ENCODE measurements around the gene SPAG5. TPM values are rescaled to one million over a fixed set of nuclear protein-coding genes. Genes with fewer than 3 reads are reported as not detected.

The SPAG5 gene
- total RNA-seq, 1 experiment from 2014 or later, result 86.6 TPM

DNA sequence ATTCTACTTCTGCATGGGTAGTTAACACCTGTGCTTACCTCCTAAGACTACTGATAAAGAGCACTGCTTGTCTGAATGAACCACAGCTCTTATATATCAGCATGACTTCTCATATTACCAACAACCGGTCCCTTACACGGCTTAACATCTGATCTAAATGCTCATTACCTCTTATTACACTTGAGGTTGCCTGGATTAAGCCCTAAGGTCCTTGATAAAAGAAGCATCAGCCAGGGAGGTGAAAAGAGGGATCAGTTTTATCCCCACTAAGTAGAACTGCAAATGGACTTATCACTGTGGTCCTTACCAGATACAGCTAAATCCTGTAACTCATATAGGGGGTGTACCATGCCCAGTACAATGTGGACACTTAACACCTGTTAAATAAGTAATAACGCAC lies 23.4 kb upstream of the SPAG5 start:
- no peak overlapping the region for H3K4me3 ChIP-seq (ENCODE audit: low read length)
- H3F3A ChIP-seq (ENCODE audit: low read length, unreplicated experiment), result no peaks in the 10 kb centered on the region
- no peaks in the 10 kb centered on the region for H3K4me1 ChIP-seq (ENCODE audit: insufficient read depth, low read length)
- DNase-seq (no peak), ATAC-seq (no peak)
- H3K9me3 ChIP-seq (ENCODE audit: low read length), result no peaks in the 10 kb centered on the region
- H3K36me3 ChIP-seq (ENCODE audit: low read depth, low read length), result peaks cover 40% of the 10 kb centered on the region
- ChIA-PET POLR2A (ENCODE audit: unreplicated experiment) (no interaction called here), CTCF (no interaction called here)
- H4K20me1 ChIP-seq (ENCODE audit: low read length), result no peaks in the 10 kb centered on the region
- TF ChIP-seq EZH2phosphoT487 (IDR thresholded peaks at IDR 0.05; ENCODE audit: borderline replicate concordance, low read length) (no peak), EZH2 (IDR thresholded peaks at IDR 0.05; ENCODE audit: low read length, unreplicated experiment) (no peak)
- TF ChIP-seq, protein P1, sequence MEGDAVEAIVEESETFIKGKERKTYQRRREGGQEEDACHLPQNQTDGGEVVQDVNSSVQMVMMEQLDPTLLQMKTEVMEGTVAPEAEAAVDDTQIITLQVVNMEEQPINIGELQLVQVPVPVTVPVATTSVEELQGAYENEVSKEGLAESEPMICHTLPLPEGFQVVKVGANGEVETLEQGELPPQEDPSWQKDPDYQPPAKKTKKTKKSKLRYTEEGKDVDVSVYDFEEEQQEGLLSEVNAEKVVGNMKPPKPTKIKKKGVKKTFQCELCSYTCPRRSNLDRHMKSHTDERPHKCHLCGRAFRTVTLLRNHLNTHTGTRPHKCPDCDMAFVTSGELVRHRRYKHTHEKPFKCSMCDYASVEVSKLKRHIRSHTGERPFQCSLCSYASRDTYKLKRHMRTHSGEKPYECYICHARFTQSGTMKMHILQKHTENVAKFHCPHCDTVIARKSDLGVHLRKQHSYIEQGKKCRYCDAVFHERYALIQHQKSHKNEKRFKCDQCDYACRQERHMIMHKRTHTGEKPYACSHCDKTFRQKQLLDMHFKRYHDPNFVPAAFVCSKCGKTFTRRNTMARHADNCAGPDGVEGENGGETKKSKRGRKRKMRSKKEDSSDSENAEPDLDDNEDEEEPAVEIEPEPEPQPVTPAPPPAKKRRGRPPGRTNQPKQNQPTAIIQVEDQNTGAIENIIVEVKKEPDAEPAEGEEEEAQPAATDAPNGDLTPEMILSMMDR (conservative IDR thresholded peaks at IDR 0.05; ENCODE audit: low read depth, low read length), result no peak
- no TSS peak for BruUV-seq (replicated peaks)
- H3K27me3 ChIP-seq (ENCODE audit: low read length), result no peaks in the 10 kb centered on the region
- no peaks in the 10 kb centered on the region for H3K9me2 ChIP-seq (replicated peaks; ENCODE audit: low read length)
- no peak overlapping the region for H2AFZ ChIP-seq (ENCODE audit: low read length)
- H3K9ac ChIP-seq (ENCODE audit: low read length), result no peak overlapping the region
- H3K27ac ChIP-seq (ENCODE audit: low read length), result no peak overlapping the region
- H3K4me2 ChIP-seq (ENCODE audit: low read length), result no peak overlapping the region
- H3K79me2 ChIP-seq (ENCODE audit: low read length), result no peaks in the 10 kb centered on the region
- intact Hi-C loops (cut with micrococcal nuclease), result no loop called here

DNA sequence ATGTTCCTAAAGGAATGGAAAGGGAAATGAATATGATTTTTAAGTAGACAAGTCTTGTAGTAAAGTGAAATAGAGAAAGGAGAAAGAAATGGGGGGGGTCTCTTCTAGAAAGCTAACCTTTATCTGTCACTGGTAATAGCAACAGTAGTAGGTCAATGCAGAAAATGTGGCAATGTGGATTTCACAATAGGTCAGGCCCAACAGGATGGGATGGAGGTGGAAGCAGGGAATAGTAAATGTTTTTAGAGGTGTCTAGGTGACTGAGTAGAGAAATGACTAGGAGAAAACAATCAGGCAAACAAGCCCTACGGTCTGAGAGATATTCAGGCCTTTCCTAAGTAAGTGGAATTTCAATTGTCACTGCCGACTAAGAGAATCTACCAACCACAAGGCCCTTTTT lies 21.2 kb upstream of the SPAG5 start:
- Histone ChIP-seq H2AFZ (ENCODE audit: low read length) (no peak overlapping the region), H3K79me2 (ENCODE audit: low read length) (no peaks in the 10 kb centered on the region), H3K4me3 (ENCODE audit: low read length) (no peak overlapping the region), H3K4me2 (ENCODE audit: low read length) (no peak overlapping the region), H3K27ac (ENCODE audit: low read length) (no peak overlapping the region), H3F3A (ENCODE audit: low read length, unreplicated experiment) (no peaks in the 10 kb centered on the region), H3K36me3 (ENCODE audit: low read depth, low read length) (peaks cover 54% of the 10 kb centered on the region), H3K9me2 (replicated peaks; ENCODE audit: low read length) (no peaks in the 10 kb centered on the region), H3K9me3 (ENCODE audit: low read length) (no peaks in the 10 kb centered on the region), H3K9ac (ENCODE audit: low read length) (no peak overlapping the region), H3K27me3 (ENCODE audit: low read length) (no peaks in the 10 kb centered on the region), H3K4me1 (ENCODE audit: insufficient read depth, low read length) (no peaks in the 10 kb centered on the region), H4K20me1 (ENCODE audit: low read length) (no peaks in the 10 kb centered on the region)
- BruUV-seq (replicated peaks), result no TSS peak
- CTCF ChIA-PET, result no interaction called here
- no peak for TF ChIP-seq EZH2phosphoT487 (IDR thresholded peaks at IDR 0.05; ENCODE audit: borderline replicate concordance, low read length)
- TF ChIP-seq, protein P1 (conservative IDR thresholded peaks at IDR 0.05; ENCODE audit: low read depth, low read length), result no peak
- no peak for TF ChIP-seq EZH2 (IDR thresholded peaks at IDR 0.05; ENCODE audit: low read length, unreplicated experiment)
- intact Hi-C loops (cut with micrococcal nuclease), result no loop called here
- ATAC-seq (no peak), DNase-seq (no peak)
- POLR2A ChIA-PET (ENCODE audit: unreplicated experiment), result no interaction called here

DNA sequence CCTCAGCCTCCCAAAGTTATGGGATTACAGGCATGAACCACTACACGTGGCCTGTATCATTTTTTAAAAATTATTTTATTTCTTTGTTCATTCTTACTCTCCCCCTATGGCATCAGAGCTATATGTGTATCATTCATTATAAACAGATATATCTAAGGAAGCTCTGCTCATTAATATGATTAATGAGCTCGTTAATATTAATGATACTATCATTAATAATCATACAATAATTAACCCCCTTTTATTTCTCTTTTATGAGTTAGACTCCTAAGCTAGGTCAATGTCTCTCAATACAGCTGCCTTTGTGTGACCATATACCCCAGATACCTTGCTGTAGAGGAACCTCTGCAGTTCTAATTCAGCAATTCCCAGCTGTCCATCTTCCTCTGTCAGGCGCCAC lies 19.6 kb upstream of the SPAG5 start:
- TF ChIP-seq EZH2 (IDR thresholded peaks at IDR 0.05; ENCODE audit: low read length, unreplicated experiment) (no peak), EZH2phosphoT487 (IDR thresholded peaks at IDR 0.05; ENCODE audit: borderline replicate concordance, low read length) (no peak)
- TF ChIP-seq, protein P1 (conservative IDR thresholded peaks at IDR 0.05; ENCODE audit: low read depth, low read length), result no peak
- Histone ChIP-seq H3K4me2 (ENCODE audit: low read length) (no peak overlapping the region), H3K9me2 (replicated peaks; ENCODE audit: low read length) (no peaks in the 10 kb centered on the region), H3K36me3 (ENCODE audit: low read depth, low read length) (peaks cover 43% of the 10 kb centered on the region), H3F3A (ENCODE audit: low read length, unreplicated experiment) (no peaks in the 10 kb centered on the region), H3K79me2 (ENCODE audit: low read length) (no peaks in the 10 kb centered on the region), H3K9ac (ENCODE audit: low read length) (no peak overlapping the region), H2AFZ (ENCODE audit: low read length) (no peak overlapping the region), H3K4me3 (ENCODE audit: low read length) (no peak overlapping the region), H4K20me1 (ENCODE audit: low read length) (no peaks in the 10 kb centered on the region), H3K27ac (ENCODE audit: low read length) (no peak overlapping the region), H3K27me3 (ENCODE audit: low read length) (no peaks in the 10 kb centered on the region), H3K4me1 (ENCODE audit: insufficient read depth, low read length) (no peaks in the 10 kb centered on the region), H3K9me3 (ENCODE audit: low read length) (no peaks in the 10 kb centered on the region)
- ATAC-seq (no peak), DNase-seq (no peak)
- POLR2A ChIA-PET (ENCODE audit: unreplicated experiment), result no interaction called here
- intact Hi-C loops (cut with micrococcal nuclease), result no loop called here
- no TSS peak for BruUV-seq (replicated peaks)
- CTCF ChIA-PET, result no interaction called here

Measured in PC-3 (cell line).